ENCODE data around the gene MACROD2. TPM values are rescaled to one million over a fixed set of nuclear protein-coding genes. Genes with fewer than 3 reads are reported as not detected.

Gene MACROD2
- total and polyA plus RNA-seq, 2 of the 4 experiments (the other 2 are of a cell fraction) = not detected

GRCh38 chr20:14815340-14815739 is 820.0 kb downstream of the MACROD2 start:
- no peak overlapping the region for H4K5ac ChIP-seq (ENCODE audit: low read depth, low read length)
- H2BK20ac ChIP-seq (ENCODE audit: low read depth, low read length) = no peak overlapping the region
- no peaks in the 10 kb centered on the region for H3K36me3 ChIP-seq (ENCODE audit: control insufficient read depth, insufficient read depth, low read length)
- no peak for DNase-seq
- in situ Hi-C loops (cut with MboI; ENCODE audit: low sequenced_read_pairs) (no loop called here), dilution Hi-C loops (cut with HindIII; ENCODE audit: low sequenced_read_pairs, unreplicated experiment) (no loop called here), intact Hi-C loops (cut with micrococcal nuclease) (no loop called here)
- CTCF ChIA-PET = no interaction called here
- POLR2A ChIA-PET (ENCODE audit: unreplicated experiment) = no interaction called here
- no peak for TF ChIP-seq CHD1 (IDR thresholded peaks at IDR 0.05; ENCODE audit: low read depth, low read length)
- no peak for TF ChIP-seq RCOR1 (IDR thresholded peaks at IDR 0.05; ENCODE audit: insufficient replicate concordance, low read length)
- TF ChIP-seq POLR2A (IDR thresholded peaks at IDR 0.05; ENCODE audit: low read depth, low read length) = no peak
- no peak for TF ChIP-seq MAFK (IDR thresholded peaks at IDR 0.05; ENCODE audit: low read depth, low read length)
- TF ChIP-seq MAZ (IDR thresholded peaks at IDR 0.05; ENCODE audit: borderline replicate concordance, low read depth, low read length) = no peak
- no peak for TF ChIP-seq CTCF (conservative IDR thresholded peaks at IDR 0.05; ENCODE audit: low read depth, low read length)
- TF ChIP-seq ELK1 (IDR thresholded peaks at IDR 0.05; ENCODE audit: borderline replicate concordance, low read depth, low read length) = no peak
- TF ChIP-seq USF2 (IDR thresholded peaks at IDR 0.05; ENCODE audit: low read depth, low read length) = no peak
- no peak for TF ChIP-seq NFE2L2 (IDR thresholded peaks at IDR 0.05; ENCODE audit: low read depth, low read length)
- TF ChIP-seq RFX5 (IDR thresholded peaks at IDR 0.05; ENCODE audit: low read depth, low read length) = no peak
- no peak for TF ChIP-seq CEBPB (IDR thresholded peaks at IDR 0.05; ENCODE audit: low read depth, low read length)
- TF ChIP-seq BHLHE40 (IDR thresholded peaks at IDR 0.05; ENCODE audit: low read depth, low read length) = no peak
- TF ChIP-seq SMC3 (IDR thresholded peaks at IDR 0.05; ENCODE audit: low read depth, low read length) = no peak
- TF ChIP-seq RAD21 (IDR thresholded peaks at IDR 0.05; ENCODE audit: low read length) = no peak
- no peak overlapping the region for H2BK15ac ChIP-seq (ENCODE audit: low read depth, low read length)
- H2AK5ac ChIP-seq (ENCODE audit: low read depth, low read length) = no peak overlapping the region
- no peaks in the 10 kb centered on the region for H3K79me1 ChIP-seq (ENCODE audit: low read depth in 1 of 2, low read length in 2 of 2)
- H2AFZ ChIP-seq (replicated peaks; ENCODE audit: low read length, poor library complexity) = no peak overlapping the region
- no peak overlapping the region for H2AK9ac ChIP-seq (replicated peaks; ENCODE audit: low read depth, low read length, poor library complexity)
- no peak overlapping the region for H3K9ac ChIP-seq (ENCODE audit: low read depth, low read length)
- H3K27ac ChIP-seq (ENCODE audit: insufficient read depth, low read length) = no peak overlapping the region
- no CpG with 5 or more reads among the region's 2 CpGs for WGBS, 2 experiments (ENCODE audit: extremely low coverage in 2 of 2, insufficient read length in 1 of 2)
- H3K18ac ChIP-seq (ENCODE audit: low read depth, low read length) = no peak overlapping the region
- H4K20me1 ChIP-seq (ENCODE audit: insufficient read depth, low read length) = no peaks in the 10 kb centered on the region
- H3K23ac ChIP-seq (ENCODE audit: low read depth, low read length) = no peak overlapping the region
- no TSS peak for BruUV-seq (replicated peaks)
- no peak for ATAC-seq (ENCODE audit: low read depth)
- H3K4me3 ChIP-seq (ENCODE audit: insufficient read depth, low read depth, low read length) = no peak overlapping the region
- H4K8ac ChIP-seq (ENCODE audit: low read depth in 2 of 2, low read length in 2 of 2) = no peak overlapping the region
- H3K9me3 ChIP-seq (ENCODE audit: control insufficient read depth, insufficient read depth, low read length) = peaks cover 5% of the 10 kb centered on the region
- H3K27me3 ChIP-seq (ENCODE audit: control insufficient read depth, insufficient read depth, low read length) = no peaks in the 10 kb centered on the region
- no peak overlapping the region for H3K14ac ChIP-seq (replicated peaks; ENCODE audit: low read depth, low read length)
- H3K4me2 ChIP-seq (ENCODE audit: low read depth, low read length) = no peak overlapping the region
- no peaks in the 10 kb centered on the region for H3K4me1 ChIP-seq (ENCODE audit: control insufficient read depth, insufficient read depth, low read length)
- H3K56ac ChIP-seq (ENCODE audit: extremely low read depth, insufficient read depth, low read length) = no peak overlapping the region
- H3K4ac ChIP-seq (ENCODE audit: low read depth, low read length) = no peak overlapping the region
- H2BK120ac ChIP-seq (ENCODE audit: low read depth, low read length) = no peak overlapping the region
- H4K91ac ChIP-seq (ENCODE audit: insufficient read depth, low read depth, low read length) = no peak overlapping the region
- no peak overlapping the region for H2BK5ac ChIP-seq (ENCODE audit: low read depth, low read length, poor library complexity, severe bottlenecking)
- no peaks in the 10 kb centered on the region for H3K9me1 ChIP-seq (ENCODE audit: insufficient read depth, low read length)

All from IMR-90 (cell line).